Panc1 (cell line): ENCODE measurements around the gene NPL. TPM values are rescaled to one million over a fixed set of nuclear protein-coding genes. Genes with fewer than 3 reads are reported as not detected.

ENCODE experiments used
- ATAC-seq: fragments of 200-7000 bp; cut with Tn5 transposase; 2 replicates; pipeline ENCODE4 v1.9.1; 2020; ENCODE audit warnings: mild to moderate bottlenecking, moderate library complexity
- BruUV-seq: library from RNA; stranded (reverse); fragments of 400-500 nt; replicated peaks from 2 replicates; lab custom pipeline; 2021; lab: Mats Ljungman, UMichigan
- CTCF ChIA-PET: fragments of 300-600 bp; sonication (Branson Sonifier 250); formaldehyde crosslinking; loops from one replicate; lab custom pipeline; 2022; ENCODE audit warnings: antibody characterized with exemption; lab: Charles Lee
- POLR2A ChIA-PET: fragments of 300-600 bp; sonication (Branson Sonifier 250); formaldehyde crosslinking; loops from one replicate; lab custom pipeline; 2022; ENCODE audit warnings: antibody characterized with exemption; lab: Charles Lee
- DNase-seq: peaks from one replicate; pipeline ENCODE4 v3.0.0-alpha.2; 2010; ENCODE audit warnings: low read depth, low spot score
- H3K27ac ChIP-seq: 2 replicates; pipeline ENCODE4 v1.5.1; 2011; ENCODE audit warnings: mild to moderate bottlenecking, low read length, inconsistent platforms
- H3K27me3 ChIP-seq: fragments of 200-500 bp; sonication (Bioruptor generic); 2 replicates; pipeline ENCODE4 v1.6.0; 2014; ENCODE audit warnings: low read length, inconsistent platforms; ENCODE audit not compliant: control insufficient read depth, insufficient read depth
- H3K36me3 ChIP-seq: fragments of 200-500 bp; sonication (Bioruptor generic); 2 replicates; pipeline ENCODE4 v1.5.1; 2014; ENCODE audit warnings: inconsistent platforms, mild to moderate bottlenecking, low read length, moderate library complexity; ENCODE audit not compliant: control insufficient read depth, insufficient read depth
- H3K4me1 ChIP-seq: 2 replicates; pipeline ENCODE4 v1.5.1; 2011; ENCODE audit warnings: inconsistent platforms, mild to moderate bottlenecking, low read length, moderate library complexity; ENCODE audit not compliant: control insufficient read depth, insufficient read depth
- H3K4me3 ChIP-seq, 2 experiments: 2 replicates each; pipeline ENCODE4 v1.5.1; 2011 to 2012; ENCODE audit warnings: low read depth in 2 of 2, low read length in 2 of 2, mild to moderate bottlenecking in 2 of 2, inconsistent platforms in 1 of 2, moderate library complexity in 1 of 2
- H3K9me3 ChIP-seq: fragments of 200-500 bp; sonication (Bioruptor generic); 2 replicates; pipeline ENCODE4 v1.5.1; 2014; ENCODE audit warnings: low read depth, mild to moderate bottlenecking, inconsistent platforms, low read length, moderate library complexity; ENCODE audit not compliant: control insufficient read depth, insufficient read depth
- CTCF ChIP-seq: fragments of 450-650 bp; IDR thresholded peaks from 2 replicates; pipeline ENCODE4 v1.5.1; 2017; ENCODE audit warnings: mild to moderate bottlenecking
- POLR2AphosphoS5 ChIP-seq: IDR thresholded peaks from 2 replicates; pipeline ENCODE4 v1.6.1; 2012; ENCODE audit warnings: mild to moderate bottlenecking, low read depth, low read length, moderate library complexity
- SIN3A ChIP-seq: IDR thresholded peaks from 2 replicates; pipeline ENCODE4 v1.6.1; 2012; ENCODE audit warnings: low read depth, mild to moderate bottlenecking, low read length, moderate library complexity, borderline replicate concordance; ENCODE audit not compliant: insufficient read depth
- TCF7L2 ChIP-seq: IDR thresholded peaks from 2 replicates; pipeline ENCODE4 v1.6.1; 2011; ENCODE audit warnings: mild to moderate bottlenecking, low read depth, low read length, inconsistent platforms
- in situ Hi-C: cut with HindIII; loops from 2 replicates; pipeline ENCODE4 v1.10.0; 2016; ENCODE audit warnings: low sequenced_read_pairs, low pct_unique_long_range_greater_than_20kb
- intact Hi-C: fragments of 100-400 bp; cut with micrococcal nuclease; formaldehyde crosslinking; loops from one replicate; pipeline ENCODE4 v1.10.0; 2022; ENCODE audit not compliant: unreplicated experiment
- total RNA-seq: library from RNA; stranded (reverse); gene quantifications from one replicate; pipeline ENCODE4 v1.2.1, GENCODE V29; 2021; ENCODE audit not compliant: unreplicated experiment
- TF ChIP-seq, protein P1 (sequence below), 2 experiments: IDR thresholded peaks; 2 replicates each; pipeline ENCODE4 v1.6.1; 2011 to 2012; ENCODE audit warnings: low read depth in 2 of 2, control low read depth in 1 of 2, low read length in 1 of 2, mild to moderate bottlenecking in 1 of 2, moderate library complexity in 1 of 2; ENCODE audit not compliant: insufficient read depth in 1 of 2

Gene NPL
- total RNA-seq, 1 experiment from 2014 or later, result 0.90 TPM

- intact Hi-C loops, result no loop called here
- no TSS peak for BruUV-seq
Measured at GRCh38 chr1:182762536-182762935, 27.0 kb upstream of the NPL start.

GRCh38 chr1:182764029-182764727 lies 25.4 kb upstream of the NPL start:
- intact Hi-C loops (no loop called here), in situ Hi-C loops (no loop called here)
- DNase-seq (no peak), ATAC-seq (no peak)
- H3K9me3 ChIP-seq, result no peaks in the 10 kb centered on the region
- no peaks in the 10 kb centered on the region for H3K27me3 ChIP-seq
- no peak overlapping the region for H3K4me3 ChIP-seq
- H3K4me1 ChIP-seq, result no peaks in the 10 kb centered on the region
- CTCF ChIA-PET, result no interaction called here
- POLR2A ChIA-PET, result no interaction called here
- BruUV-seq, result no TSS peak
- TF ChIP-seq SIN3A, result no peak
- no peak for TF ChIP-seq TCF7L2
- TF ChIP-seq POLR2AphosphoS5, result no peak
- TF ChIP-seq CTCF, result no peak
- TF ChIP-seq, protein P1, sequence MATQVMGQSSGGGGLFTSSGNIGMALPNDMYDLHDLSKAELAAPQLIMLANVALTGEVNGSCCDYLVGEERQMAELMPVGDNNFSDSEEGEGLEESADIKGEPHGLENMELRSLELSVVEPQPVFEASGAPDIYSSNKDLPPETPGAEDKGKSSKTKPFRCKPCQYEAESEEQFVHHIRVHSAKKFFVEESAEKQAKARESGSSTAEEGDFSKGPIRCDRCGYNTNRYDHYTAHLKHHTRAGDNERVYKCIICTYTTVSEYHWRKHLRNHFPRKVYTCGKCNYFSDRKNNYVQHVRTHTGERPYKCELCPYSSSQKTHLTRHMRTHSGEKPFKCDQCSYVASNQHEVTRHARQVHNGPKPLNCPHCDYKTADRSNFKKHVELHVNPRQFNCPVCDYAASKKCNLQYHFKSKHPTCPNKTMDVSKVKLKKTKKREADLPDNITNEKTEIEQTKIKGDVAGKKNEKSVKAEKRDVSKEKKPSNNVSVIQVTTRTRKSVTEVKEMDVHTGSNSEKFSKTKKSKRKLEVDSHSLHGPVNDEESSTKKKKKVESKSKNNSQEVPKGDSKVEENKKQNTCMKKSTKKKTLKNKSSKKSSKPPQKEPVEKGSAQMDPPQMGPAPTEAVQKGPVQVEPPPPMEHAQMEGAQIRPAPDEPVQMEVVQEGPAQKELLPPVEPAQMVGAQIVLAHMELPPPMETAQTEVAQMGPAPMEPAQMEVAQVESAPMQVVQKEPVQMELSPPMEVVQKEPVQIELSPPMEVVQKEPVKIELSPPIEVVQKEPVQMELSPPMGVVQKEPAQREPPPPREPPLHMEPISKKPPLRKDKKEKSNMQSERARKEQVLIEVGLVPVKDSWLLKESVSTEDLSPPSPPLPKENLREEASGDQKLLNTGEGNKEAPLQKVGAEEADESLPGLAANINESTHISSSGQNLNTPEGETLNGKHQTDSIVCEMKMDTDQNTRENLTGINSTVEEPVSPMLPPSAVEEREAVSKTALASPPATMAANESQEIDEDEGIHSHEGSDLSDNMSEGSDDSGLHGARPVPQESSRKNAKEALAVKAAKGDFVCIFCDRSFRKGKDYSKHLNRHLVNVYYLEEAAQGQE (IDR thresholded peaks at IDR 0.05; ENCODE audit: insufficient read depth in 1 of 2, low read depth in 2 of 2, low read length in 1 of 2), result no peak
- no peaks in the 10 kb centered on the region for H3K36me3 ChIP-seq
- H3K27ac ChIP-seq, result no peak overlapping the region

More at GRCh38 chr1:182762536-182762935, 27.0 kb upstream of the NPL start:
- TF ChIP-seq SIN3A (no peak), POLR2AphosphoS5 (no peak), CTCF (no peak)
- ATAC-seq, result no peak
- Histone ChIP-seq H3K9me3 (no peaks in the 10 kb centered on the region), H3K4me3 (no peak overlapping the region), H3K27me3 (no peaks in the 10 kb centered on the region), H3K27ac (no peak overlapping the region), H3K4me1 (no peaks in the 10 kb centered on the region), H3K36me3 (no peaks in the 10 kb centered on the region)
- no peak for DNase-seq
- in situ Hi-C loops, result no loop called here
- ChIA-PET POLR2A (no interaction called here), CTCF (no interaction called here)
